Measurements from ENCODE around the gene COL19A1.

COL19A1 gene

GRCh38 chr6:69866351-69866769 lies at the start of gene COL19A1:
COL19A1 (plus strand) TSS chr6:69866556; CDS start chr6:69879568, 13,012 bp downstream.
- Histone ChIP-seq H3K4me1 (ENCODE audit: low read length) (peaks cover 6% of the 10 kb centered on the region), H3K4me2 (ENCODE audit: low read depth, low read length) (peak within 1 kb of the TSS; percentile 75), H2AFZ (ENCODE audit: low read length) (peak within 1 kb of the TSS; percentile 99), H3K9me2 (replicated peaks; ENCODE audit: insufficient read depth, low read length) (no peaks in the 10 kb centered on the region), H3K4me3 (ENCODE audit: low read length) (peak within 1 kb of the TSS; percentile 66), H3K9me3 (replicated peaks; ENCODE audit: insufficient read depth, low read length) (no peaks in the 10 kb centered on the region), H3K27me3 (replicated peaks; ENCODE audit: insufficient read depth, low read length) (no peaks in the 10 kb centered on the region), H3K79me2 (ENCODE audit: low read length) (no peaks in the 10 kb centered on the region), H3K36me3 (replicated peaks; ENCODE audit: insufficient read depth, low read length) (no peaks in the 10 kb centered on the region), H3K27ac (ENCODE audit: low read length) (peak within 1 kb of the TSS; percentile 11; the same call in 1 of the 2 replicates), H4K20me1 (ENCODE audit: insufficient read depth, low read length) (no peaks in the 10 kb centered on the region), H3K9ac (ENCODE audit: low read length) (peak within 1 kb of the TSS; percentile 40; the same call in 1 of the 2 replicates), H3F3A (ENCODE audit: insufficient read depth, low read length) (no peaks in the 10 kb centered on the region; the same call in 1 of the 2 replicates)
- DNase-seq, result peak; percentile 52
- TF ChIP-seq EZH2phosphoT487 (IDR thresholded peaks at IDR 0.05; ENCODE audit: low read length) (no peak), CTCF (IDR thresholded peaks at IDR 0.05; ENCODE audit: low read length) (no peak), EZH2 (optimal IDR thresholded peaks at IDR 0.05; ENCODE audit: low read depth, low read length) (no peak)

DNA sequence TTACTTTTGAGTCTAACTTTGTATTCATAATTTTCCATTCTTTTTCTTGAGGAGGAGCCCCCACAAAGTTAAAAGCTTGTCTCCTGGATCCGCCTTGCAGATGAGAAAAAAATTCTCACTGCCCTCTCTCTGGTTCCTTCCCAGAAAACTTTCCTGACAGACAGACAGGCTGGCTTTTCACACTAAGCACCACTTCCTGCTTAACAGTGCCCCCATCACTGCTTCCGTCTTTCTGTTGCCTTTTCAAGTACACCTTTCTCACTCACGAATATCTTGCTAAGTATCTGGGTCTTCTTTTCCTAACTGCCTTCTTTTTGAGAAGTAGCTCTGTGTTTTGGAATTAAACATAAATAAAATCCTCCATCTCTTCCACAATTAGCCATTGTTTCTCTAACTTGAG lies 49.8 kb upstream of the COL19A1 start:
- TF ChIP-seq EZH2 (optimal IDR thresholded peaks at IDR 0.05; ENCODE audit: low read depth, low read length) (no peak), CTCF (IDR thresholded peaks at IDR 0.05; ENCODE audit: low read length) (no peak), EZH2phosphoT487 (IDR thresholded peaks at IDR 0.05; ENCODE audit: low read length) (no peak)

DNA sequence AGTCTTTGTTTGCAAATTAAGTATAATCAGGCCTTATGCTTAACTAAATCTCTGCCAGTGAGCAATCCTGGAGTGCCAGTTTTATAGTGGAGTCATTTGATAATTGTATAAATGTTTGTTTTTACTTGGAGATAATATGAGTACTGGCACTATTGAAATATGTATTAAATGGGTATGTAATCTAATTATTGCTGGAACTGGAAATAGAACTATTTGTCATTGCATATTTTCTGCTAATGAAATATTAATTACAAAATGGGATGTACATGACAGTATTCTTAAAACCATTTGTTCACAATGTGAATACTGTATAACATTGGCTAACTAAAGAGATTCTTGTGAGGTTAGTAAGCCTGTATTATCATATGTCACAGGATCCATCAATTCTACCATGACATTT lies 49.0 kb upstream of the COL19A1 start:
- no peaks in the 10 kb centered on the region for H3K9me3 ChIP-seq (replicated peaks; ENCODE audit: insufficient read depth, low read length)
- peaks cover 15% of the 10 kb centered on the region for H3K4me1 ChIP-seq (ENCODE audit: low read length)
- H3K27ac ChIP-seq (ENCODE audit: low read length), result no peak overlapping the region
- no peak overlapping the region for H3K4me3 ChIP-seq (ENCODE audit: low read length)
- no peak overlapping the region for H2AFZ ChIP-seq (ENCODE audit: low read length)
- H3K27me3 ChIP-seq (replicated peaks; ENCODE audit: insufficient read depth, low read length), result no peaks in the 10 kb centered on the region
- no peaks in the 10 kb centered on the region for H3K9me2 ChIP-seq (replicated peaks; ENCODE audit: insufficient read depth, low read length)
- H3K4me2 ChIP-seq (ENCODE audit: low read depth, low read length), result no peak overlapping the region
- no peaks in the 10 kb centered on the region for H3K79me2 ChIP-seq (ENCODE audit: low read length)
- no peak for DNase-seq
- no peaks in the 10 kb centered on the region for H3K36me3 ChIP-seq (replicated peaks; ENCODE audit: insufficient read depth, low read length)
- no peaks in the 10 kb centered on the region for H3F3A ChIP-seq (ENCODE audit: insufficient read depth, low read length)
- TF ChIP-seq EZH2phosphoT487 (IDR thresholded peaks at IDR 0.05; ENCODE audit: low read length), result no peak
- no peak for TF ChIP-seq EZH2 (optimal IDR thresholded peaks at IDR 0.05; ENCODE audit: low read depth, low read length)
- no peak for TF ChIP-seq CTCF (IDR thresholded peaks at IDR 0.05; ENCODE audit: low read length)
- no peaks in the 10 kb centered on the region for H4K20me1 ChIP-seq (ENCODE audit: insufficient read depth, low read length)
- no peak overlapping the region for H3K9ac ChIP-seq (ENCODE audit: low read length)

More for the DNA sequence above, 49.8 kb upstream of the COL19A1 start:
- H3K27me3 ChIP-seq (replicated peaks; ENCODE audit: insufficient read depth, low read length), result no peaks in the 10 kb centered on the region
- no peaks in the 10 kb centered on the region for H4K20me1 ChIP-seq (ENCODE audit: insufficient read depth, low read length)
- H3K4me2 ChIP-seq (ENCODE audit: low read depth, low read length), result no peak overlapping the region
- no peaks in the 10 kb centered on the region for H3K36me3 ChIP-seq (replicated peaks; ENCODE audit: insufficient read depth, low read length)
- H3K4me1 ChIP-seq (ENCODE audit: low read length), result peaks cover 15% of the 10 kb centered on the region
- no peaks in the 10 kb centered on the region for H3K79me2 ChIP-seq (ENCODE audit: low read length)
- no peak overlapping the region for H3K4me3 ChIP-seq (ENCODE audit: low read length)
- DNase-seq, result no peak
- H3K9me3 ChIP-seq (replicated peaks; ENCODE audit: insufficient read depth, low read length), result no peaks in the 10 kb centered on the region
- H3F3A ChIP-seq (ENCODE audit: insufficient read depth, low read length), result no peaks in the 10 kb centered on the region
- H3K9me2 ChIP-seq (replicated peaks; ENCODE audit: insufficient read depth, low read length), result no peaks in the 10 kb centered on the region
- no peak overlapping the region for H3K27ac ChIP-seq (ENCODE audit: low read length)
- H2AFZ ChIP-seq (ENCODE audit: low read length), result no peak overlapping the region
- H3K9ac ChIP-seq (ENCODE audit: low read length), result no peak overlapping the region

Measured in MM.1S (cell line).